ENCODE data around the gene PFKL. TPM values are rescaled to one million over a fixed set of nuclear protein-coding genes. Genes with fewer than 3 reads are reported as not detected.

The PFKL gene
- total RNA-seq, 4 donors from 2014 or later, result 185 to 288 (median 249) TPM

DNA sequence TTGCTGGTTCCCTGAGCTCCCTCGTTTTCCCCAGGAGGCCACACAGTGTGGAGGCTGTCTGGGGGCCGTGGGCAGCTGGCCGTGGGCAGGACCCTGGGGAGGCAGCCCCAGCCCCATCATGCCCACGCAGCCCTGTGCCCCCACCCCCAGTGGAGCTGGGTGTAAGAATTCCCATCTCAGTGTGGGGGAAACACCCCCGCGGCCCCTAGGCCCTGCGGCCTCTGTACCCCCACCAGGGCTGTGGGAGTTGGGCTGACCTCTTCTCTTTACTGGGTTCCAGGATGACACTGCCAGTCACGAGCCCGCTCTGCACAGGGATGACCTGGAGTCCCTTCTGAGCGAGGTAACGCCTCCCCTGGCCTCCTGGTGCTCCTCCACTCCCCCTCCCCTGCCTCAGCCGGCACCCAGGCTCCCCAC is 3.7 kb upstream of the PFKL start:
- intact Hi-C loops (cut with DNase I; ENCODE audit: low total_unique reads) (no loop called here), in situ Hi-C loops (cut with MboI; ENCODE audit: low pct_ligation_motif_present in 1 of 4, low pct_unique_long_range_greater_than_20kb in 1 of 4, low sequenced_read_pairs in 3 of 4) (no loop called here)
- TF ChIP-seq, protein P1, sequence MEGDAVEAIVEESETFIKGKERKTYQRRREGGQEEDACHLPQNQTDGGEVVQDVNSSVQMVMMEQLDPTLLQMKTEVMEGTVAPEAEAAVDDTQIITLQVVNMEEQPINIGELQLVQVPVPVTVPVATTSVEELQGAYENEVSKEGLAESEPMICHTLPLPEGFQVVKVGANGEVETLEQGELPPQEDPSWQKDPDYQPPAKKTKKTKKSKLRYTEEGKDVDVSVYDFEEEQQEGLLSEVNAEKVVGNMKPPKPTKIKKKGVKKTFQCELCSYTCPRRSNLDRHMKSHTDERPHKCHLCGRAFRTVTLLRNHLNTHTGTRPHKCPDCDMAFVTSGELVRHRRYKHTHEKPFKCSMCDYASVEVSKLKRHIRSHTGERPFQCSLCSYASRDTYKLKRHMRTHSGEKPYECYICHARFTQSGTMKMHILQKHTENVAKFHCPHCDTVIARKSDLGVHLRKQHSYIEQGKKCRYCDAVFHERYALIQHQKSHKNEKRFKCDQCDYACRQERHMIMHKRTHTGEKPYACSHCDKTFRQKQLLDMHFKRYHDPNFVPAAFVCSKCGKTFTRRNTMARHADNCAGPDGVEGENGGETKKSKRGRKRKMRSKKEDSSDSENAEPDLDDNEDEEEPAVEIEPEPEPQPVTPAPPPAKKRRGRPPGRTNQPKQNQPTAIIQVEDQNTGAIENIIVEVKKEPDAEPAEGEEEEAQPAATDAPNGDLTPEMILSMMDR (IDR thresholded peaks at IDR 0.05), result no peak
- TF ChIP-seq POLR2A (IDR thresholded peaks at IDR 0.05), result no peak
- TF ChIP-seq POLR2AphosphoS5 (IDR thresholded peaks at IDR 0.05), result no peak
- TF ChIP-seq EP300 (IDR thresholded peaks at IDR 0.05; ENCODE audit: low read depth), result no peak
- no peak overlapping the region for H3K4me3 ChIP-seq
- 62% methylated on average over 11 of the region's 12 CpGs; no CpG with 5 or more reads in 1 of the 2 donors for WGBS, 2 donors (ENCODE audit: low coverage in 1 of 2)
- no peaks in the 10 kb centered on the region for H3K36me3 ChIP-seq
- no peaks in the 10 kb centered on the region for H3K27me3 ChIP-seq
- no peak for DNase-seq
- no peaks in the 10 kb centered on the region for H3K9me3 ChIP-seq
- H3K27ac ChIP-seq, result no peak overlapping the region
- peaks cover 7 to 35% (median 24%) of the 10 kb centered on the region in 4 donors for H3K4me1 ChIP-seq

DNA sequence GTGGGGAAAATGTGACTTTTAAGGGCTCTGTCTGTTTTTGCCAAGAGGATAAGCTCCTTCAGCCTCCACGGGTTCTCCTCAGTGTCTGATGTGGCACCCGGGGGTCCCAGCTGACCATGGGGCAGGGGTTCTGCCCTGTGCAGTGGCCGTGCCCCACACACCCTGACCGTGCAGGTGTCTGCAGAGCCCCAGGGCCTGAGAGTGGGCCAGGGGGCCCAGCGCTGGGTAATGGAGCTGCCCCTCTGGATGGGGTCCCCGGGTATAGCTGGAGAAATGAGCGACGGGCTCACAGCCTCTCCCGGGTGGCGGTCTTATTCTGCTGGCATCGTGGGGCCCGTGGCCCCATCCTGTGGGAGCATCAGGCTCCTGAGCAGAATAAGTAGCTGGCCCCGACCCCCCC is 2.9 kb upstream of the PFKL start:
- H3K9me3 ChIP-seq, result no peaks in the 10 kb centered on the region
- H3K36me3 ChIP-seq, result no peaks in the 10 kb centered on the region
- TF ChIP-seq POLR2AphosphoS5 (IDR thresholded peaks at IDR 0.05), result no peak
- TF ChIP-seq, protein P1 (IDR thresholded peaks at IDR 0.05), result no peak
- no peak for TF ChIP-seq POLR2A (IDR thresholded peaks at IDR 0.05)
- no peak for TF ChIP-seq EP300 (IDR thresholded peaks at IDR 0.05; ENCODE audit: low read depth)
- H3K27ac ChIP-seq, result no peak overlapping the region
- no peak overlapping the region for H3K4me3 ChIP-seq
- DNase-seq, result no peak
- H3K27me3 ChIP-seq, result no peaks in the 10 kb centered on the region
- in situ Hi-C loops (cut with MboI; ENCODE audit: low pct_ligation_motif_present in 1 of 4, low pct_unique_long_range_greater_than_20kb in 1 of 4, low sequenced_read_pairs in 3 of 4), result no loop called here
- H3K4me1 ChIP-seq, result peaks cover 14 to 43% (median 33%) of the 10 kb centered on the region in 4 donors
- WGBS, 2 donors (ENCODE audit: low coverage in 1 of 2), result 80% methylated on average over 13 of the region's 13 CpGs; no CpG with 5 or more reads in 1 of the 2 donors
- intact Hi-C loops (cut with DNase I; ENCODE audit: low total_unique reads), result no loop called here

GRCh38 chr21:44297525-44298290 is 2.1 kb upstream of the PFKL start:
- Histone ChIP-seq H3K4me3 (no peak overlapping the region), H3K36me3 (no peaks in the 10 kb centered on the region), H3K9me3 (no peaks in the 10 kb centered on the region), H3K27me3 (no peaks in the 10 kb centered on the region), H3K4me1 (peaks cover 21 to 51% (median 40%) of the 10 kb centered on the region in 4 donors), H3K27ac (peak overlapping the region in 1 of 4 donors; percentile 21)
- WGBS, 2 donors (ENCODE audit: low coverage in 1 of 2), result 18 to 32% methylated on average over 5 to 21 of the region's 22 CpGs
- in situ Hi-C loops (cut with MboI; ENCODE audit: low pct_ligation_motif_present in 1 of 4, low pct_unique_long_range_greater_than_20kb in 1 of 4, low sequenced_read_pairs in 3 of 4), result no loop called here
- peak; percentile 91 for DNase-seq
- TF ChIP-seq, protein P1 (IDR thresholded peaks at IDR 0.05), result peak; percentile 67 to 89 (median 78)
- TF ChIP-seq POLR2A (IDR thresholded peaks at IDR 0.05) (no peak), EP300 (IDR thresholded peaks at IDR 0.05; ENCODE audit: low read depth) (no peak), POLR2AphosphoS5 (IDR thresholded peaks at IDR 0.05) (peak in 1 of 3 donors; percentile 27)
- intact Hi-C loops (cut with DNase I; ENCODE audit: low total_unique reads), result no loop called here

DNA sequence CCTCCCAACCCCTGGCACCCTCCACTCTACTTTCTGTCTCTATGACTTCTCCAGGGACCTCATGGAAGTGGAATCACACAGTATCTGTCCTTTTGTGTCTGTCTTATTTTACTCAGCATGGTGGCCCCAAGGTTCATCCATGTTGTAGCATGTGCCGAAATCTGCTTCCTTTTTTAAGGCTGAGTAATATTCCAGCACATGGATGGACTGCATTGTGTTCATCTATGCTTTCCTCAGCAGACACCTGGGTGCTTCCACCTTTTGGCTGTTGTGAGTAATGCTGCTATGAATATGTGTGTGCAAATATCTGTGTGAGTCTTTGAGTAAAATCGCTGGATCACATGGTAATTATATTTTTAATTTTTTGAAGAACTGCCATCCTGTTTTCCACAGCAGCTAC is 1.6 kb upstream of the PFKL start:
- no peak for DNase-seq
- H3K36me3 ChIP-seq, result no peaks in the 10 kb centered on the region
- H3K27ac ChIP-seq, result peak overlapping the region in 1 of 4 donors; percentile 21
- intact Hi-C loops (cut with DNase I; ENCODE audit: low total_unique reads), result no loop called here
- WGBS, 2 donors (ENCODE audit: low coverage in 1 of 2), result 84 to 96% methylated on average over 2 of the region's 2 CpGs
- no peaks in the 10 kb centered on the region for H3K27me3 ChIP-seq
- no peak overlapping the region for H3K4me3 ChIP-seq
- in situ Hi-C loops (cut with MboI; ENCODE audit: low pct_ligation_motif_present in 1 of 4, low pct_unique_long_range_greater_than_20kb in 1 of 4, low sequenced_read_pairs in 3 of 4), result no loop called here
- H3K9me3 ChIP-seq, result no peaks in the 10 kb centered on the region
- TF ChIP-seq, protein P1 (IDR thresholded peaks at IDR 0.05), result peak; percentile 2 to 29 (median 18)
- no peak for TF ChIP-seq POLR2AphosphoS5 (IDR thresholded peaks at IDR 0.05)
- no peak for TF ChIP-seq POLR2A (IDR thresholded peaks at IDR 0.05)
- TF ChIP-seq EP300 (IDR thresholded peaks at IDR 0.05; ENCODE audit: low read depth), result no peak
- H3K4me1 ChIP-seq, result peaks cover 21 to 57% (median 45%) of the 10 kb centered on the region in 4 donors
